Left lung (tissue), 10 donors: ENCODE measurements around the gene KRTAP12-1. TPM values are rescaled to one million over a fixed set of nuclear protein-coding genes. Genes with fewer than 3 reads are reported as not detected.

Experiments used
- ATAC-seq: fragments of 200-7000 bp; cut with Tn5 transposase; one replicate; pipeline ENCODE4 v1.9.1; 2020; ENCODE audit warnings: moderate library complexity
- DNase-seq, 4 donors: peaks; one replicate each; pipeline ENCODE4 v3.0.0-alpha.2; 2013 to 2020
- H3K27ac ChIP-seq, 2 donors: fragments of 200-600 bp; sonication (generic) in 1 of 2; one replicate each; pipeline versions ENCODE4 v1.5.0 to v1.8.0; 2020 to 2021
- H3K27me3 ChIP-seq, 2 donors: fragments of 200-600 bp; sonication (generic) in 1 of 2; one replicate each; pipeline versions ENCODE4 v1.5.0 to v1.8.0; 2020 to 2021
- H3K36me3 ChIP-seq, 2 donors: fragments of 200-600 bp; sonication (generic) in 1 of 2; one replicate each; pipeline versions ENCODE4 v1.5.0 to v1.8.0; 2020 to 2021
- H3K4me1 ChIP-seq, 2 donors: fragments of 200-600 bp; one replicate each; pipeline ENCODE4 v1.8.0; 2021
- H3K4me3 ChIP-seq, 2 donors: fragments of 200-600 bp; sonication (generic) in 1 of 2; one replicate each; pipeline versions ENCODE4 v1.5.0 to v1.8.0; 2020 to 2021; ENCODE audit warnings: mild to moderate bottlenecking in 1 of 2
- H3K9me3 ChIP-seq, 2 donors: fragments of 200-600 bp; sonication (generic) in 1 of 2; one replicate each; pipeline versions ENCODE4 v1.5.0 to v1.8.0; 2020 to 2021
- intact Hi-C, 2 donors: fragments of 100-400 bp; cut with DNase I; formaldehyde crosslinking; loops; one replicate each; pipeline versions ENCODE4 v1.11.2 to v1.14.2; 2022
- polyA plus RNA-seq, 6 donors: library from polyadenylated mRNA; unstranded; fragments of 120-200 nt; gene quantifications; one replicate each; pipeline ENCODE4 v1.2.1, GENCODE V29; 2013; ENCODE audit not compliant: insufficient read length in 6 of 6
- total RNA-seq, 2 donors: library from RNA; stranded (reverse); fragmentation: NEBNext Ultra II Directional; extraction: Animal tissue kit (Norgen Biotek cat#: 25700); gene quantifications; one replicate each; pipeline ENCODE4 v1.2.1, GENCODE V29; 2021
- TF ChIP-seq, protein P1 (sequence below), 2 donors: fragments of 200-600 bp; sonication (generic) in 1 of 2; IDR thresholded peaks; one replicate each; pipeline versions ENCODE4 v1.5.0 to v1.8.0; 2021; ENCODE audit warnings: antibody characterized with exemption in 2 of 2
- donor health status: DM: no; HTN: yes; CAD: no.
- donor health status: DM: no; HTN: no; CAD: no.

KRTAP12-1 gene
- total and polyA plus RNA-seq, 8 donors: not detected

DNA sequence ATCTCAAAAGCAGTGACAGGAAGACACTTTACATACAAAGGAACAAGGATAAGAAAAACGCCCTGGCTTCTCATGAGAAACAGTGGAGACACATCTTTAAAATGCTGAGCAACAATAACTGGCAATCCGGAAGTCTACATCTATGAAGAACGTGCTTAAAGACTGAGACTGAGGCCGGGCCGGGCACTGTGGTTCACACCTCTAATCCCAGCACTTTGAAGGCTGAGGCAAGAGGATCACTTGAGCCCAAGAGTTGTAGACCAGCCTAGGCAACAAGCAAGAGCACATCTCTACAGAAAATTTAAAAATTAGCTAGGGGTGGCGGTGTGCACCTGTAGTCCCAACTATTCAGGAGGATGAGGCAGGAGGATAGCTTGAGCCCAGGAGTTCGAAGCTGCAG is 2.1 kb upstream of the KRTAP12-1 start:
- intact Hi-C loops: no loop called here
- Histone ChIP-seq H3K27me3 (peaks cover 0 to 35% of the 10 kb centered on the region in 2 donors), H3K9me3 (no peaks in the 10 kb centered on the region), H3K4me3 (no peak overlapping the region), H3K36me3 (no peaks in the 10 kb centered on the region), H3K4me1 (no peaks in the 10 kb centered on the region), H3K27ac (no peak overlapping the region)
- DNase-seq: no peak
- TF ChIP-seq, protein P1, sequence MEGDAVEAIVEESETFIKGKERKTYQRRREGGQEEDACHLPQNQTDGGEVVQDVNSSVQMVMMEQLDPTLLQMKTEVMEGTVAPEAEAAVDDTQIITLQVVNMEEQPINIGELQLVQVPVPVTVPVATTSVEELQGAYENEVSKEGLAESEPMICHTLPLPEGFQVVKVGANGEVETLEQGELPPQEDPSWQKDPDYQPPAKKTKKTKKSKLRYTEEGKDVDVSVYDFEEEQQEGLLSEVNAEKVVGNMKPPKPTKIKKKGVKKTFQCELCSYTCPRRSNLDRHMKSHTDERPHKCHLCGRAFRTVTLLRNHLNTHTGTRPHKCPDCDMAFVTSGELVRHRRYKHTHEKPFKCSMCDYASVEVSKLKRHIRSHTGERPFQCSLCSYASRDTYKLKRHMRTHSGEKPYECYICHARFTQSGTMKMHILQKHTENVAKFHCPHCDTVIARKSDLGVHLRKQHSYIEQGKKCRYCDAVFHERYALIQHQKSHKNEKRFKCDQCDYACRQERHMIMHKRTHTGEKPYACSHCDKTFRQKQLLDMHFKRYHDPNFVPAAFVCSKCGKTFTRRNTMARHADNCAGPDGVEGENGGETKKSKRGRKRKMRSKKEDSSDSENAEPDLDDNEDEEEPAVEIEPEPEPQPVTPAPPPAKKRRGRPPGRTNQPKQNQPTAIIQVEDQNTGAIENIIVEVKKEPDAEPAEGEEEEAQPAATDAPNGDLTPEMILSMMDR (IDR thresholded peaks at IDR 0.05): no peak
- no peak for ATAC-seq

DNA sequence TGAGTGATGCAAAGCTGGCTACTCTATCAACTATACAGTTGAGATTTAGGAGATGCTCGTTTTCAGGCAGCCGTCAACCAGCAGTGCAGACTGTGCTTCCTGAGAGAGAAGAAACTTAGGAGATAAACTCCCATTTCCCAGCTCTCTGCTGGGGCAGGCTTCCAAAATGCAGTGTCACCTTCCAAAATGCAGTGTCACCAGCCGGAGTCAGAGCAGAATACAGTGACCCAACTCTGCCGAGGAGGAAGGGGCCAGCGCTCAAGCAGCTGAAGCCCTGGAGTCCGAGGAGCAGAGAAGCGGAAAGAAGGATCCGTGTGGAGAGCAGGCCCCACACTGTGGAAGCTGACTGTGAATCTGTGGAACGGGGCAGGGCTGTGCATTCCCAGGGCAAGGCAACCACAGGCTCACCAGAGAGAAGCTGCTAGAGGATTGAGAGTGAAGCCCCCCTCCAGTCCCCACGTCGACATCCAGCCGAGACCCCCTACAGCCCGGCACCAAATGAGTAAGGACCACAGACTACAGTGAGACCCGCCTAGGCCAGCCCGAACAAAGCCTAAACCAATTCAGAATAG is 703 bp upstream of the KRTAP12-1 start:
- intact Hi-C loops: no loop called here
- no peaks in the 10 kb centered on the region for H3K36me3 ChIP-seq
- no peak overlapping the region for H3K4me3 ChIP-seq
- ATAC-seq (no peak), DNase-seq (no peak)
- H3K27ac ChIP-seq: no peak overlapping the region
- no peaks in the 10 kb centered on the region for H3K4me1 ChIP-seq
- H3K27me3 ChIP-seq: peaks cover 0 to 22% of the 10 kb centered on the region in 2 donors
- no peaks in the 10 kb centered on the region for H3K9me3 ChIP-seq
- TF ChIP-seq, protein P1 (IDR thresholded peaks at IDR 0.05): no peak

DNA sequence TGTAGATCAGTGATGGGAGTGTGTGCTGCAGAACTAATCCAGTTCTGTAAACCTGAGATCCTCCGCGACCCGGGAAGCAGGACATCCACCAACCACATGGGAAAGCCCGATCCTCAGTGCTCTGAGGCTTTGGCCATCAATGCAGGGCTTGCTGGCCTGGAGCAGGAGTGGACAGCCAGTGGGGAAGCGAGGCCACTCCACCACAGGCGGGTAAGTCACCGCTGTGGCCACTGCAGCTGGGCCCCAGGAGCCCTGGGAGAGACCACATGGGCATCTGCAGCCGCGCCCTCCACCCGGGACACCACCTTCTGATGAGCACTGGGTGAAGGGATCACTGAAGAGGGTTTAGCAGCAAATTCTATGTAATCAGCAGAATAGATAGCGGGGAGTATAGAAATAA is 811 bp downstream of the KRTAP12-1 start:
- TF ChIP-seq, protein P1 (IDR thresholded peaks at IDR 0.05): no peak
- H3K36me3 ChIP-seq: no peaks in the 10 kb centered on the region
- peaks cover 0 to 6% of the 10 kb centered on the region in 2 donors for H3K27me3 ChIP-seq
- no peak for ATAC-seq
- H3K9me3 ChIP-seq: no peaks in the 10 kb centered on the region
- DNase-seq: no peak
- H3K4me3 ChIP-seq: no peak overlapping the region
- H3K4me1 ChIP-seq: no peaks in the 10 kb centered on the region
- no peak overlapping the region for H3K27ac ChIP-seq
- intact Hi-C loops: no loop called here

DNA sequence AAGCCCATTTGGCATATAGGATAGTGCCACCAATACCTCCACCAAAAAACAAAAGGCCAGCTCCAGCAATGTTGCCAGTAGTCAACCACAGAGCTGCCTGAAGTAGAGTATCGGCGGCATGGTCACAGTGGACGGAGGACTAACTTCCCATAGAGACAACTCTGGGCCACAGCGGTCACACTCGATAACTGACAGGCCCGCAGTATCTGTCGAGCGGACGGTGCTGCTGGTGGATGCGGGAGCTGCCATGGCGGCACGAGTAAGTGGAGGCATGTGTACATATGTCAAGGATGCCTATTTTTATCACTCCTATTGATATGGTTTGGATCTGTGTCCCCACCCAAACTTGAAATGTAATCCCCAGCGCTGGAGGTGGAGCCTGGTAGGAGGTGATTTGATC is 4.1 kb downstream of the KRTAP12-1 start:
- Histone ChIP-seq H3K9me3 (peaks cover 0 to 7% of the 10 kb centered on the region in 2 donors), H3K27me3 (no peaks in the 10 kb centered on the region), H3K4me1 (no peaks in the 10 kb centered on the region), H3K27ac (no peak overlapping the region), H3K36me3 (no peaks in the 10 kb centered on the region), H3K4me3 (no peak overlapping the region)
- intact Hi-C loops: no loop called here
- DNase-seq (no peak), ATAC-seq (no peak)
- TF ChIP-seq, protein P1 (IDR thresholded peaks at IDR 0.05): no peak

DNA sequence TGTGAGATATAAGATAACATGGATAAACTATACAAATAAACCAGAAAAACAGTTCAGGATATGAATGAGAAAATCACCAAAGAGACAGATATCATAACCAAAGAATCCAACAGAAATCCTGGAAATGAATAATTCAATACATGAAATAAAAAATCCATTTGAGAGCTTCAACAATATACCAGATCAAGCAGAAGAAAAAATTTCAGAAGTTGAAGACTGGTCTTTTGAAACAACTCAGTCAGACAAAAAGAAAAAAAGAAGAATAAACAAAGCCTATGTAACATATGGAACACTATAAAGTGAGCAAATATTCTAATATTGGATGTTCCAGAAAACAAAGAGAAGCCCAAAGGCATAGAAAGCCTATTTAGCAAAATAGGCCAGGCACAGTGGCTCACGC is 10.1 kb downstream of the KRTAP12-1 start:
- H3K4me1 ChIP-seq: no peaks in the 10 kb centered on the region
- H3K4me3 ChIP-seq: no peak overlapping the region
- intact Hi-C loops: no loop called here
- H3K9me3 ChIP-seq: peaks cover 0 to 27% of the 10 kb centered on the region in 2 donors
- TF ChIP-seq, protein P1 (IDR thresholded peaks at IDR 0.05): no peak
- peaks cover 0 to 7% of the 10 kb centered on the region in 2 donors for H3K27me3 ChIP-seq
- no peaks in the 10 kb centered on the region for H3K36me3 ChIP-seq
- DNase-seq: no peak
- H3K27ac ChIP-seq: no peak overlapping the region
- no peak for ATAC-seq
